Diencephalon (tissue), 1 donor: ENCODE results near the gene SLC25A2. TPM values are rescaled to one million over a fixed set of nuclear protein-coding genes. Genes with fewer than 3 reads are reported as not detected.

Experiments used
- total RNA-seq: library from RNA; depleted of rRNA; stranded (reverse); fragments of >200 nt; gene quantifications from one replicate; pipeline ENCODE4 v1.2.3, GENCODE V29; 2014

The SLC25A2 gene
- 0.23 TPM for total RNA-seq

GRCh38 chr5:141303756-141304155 is at the start of gene SLC25A2:
TSS of gene SLC25A2 (minus strand) at chr5:141304049. CDS start at chr5:141303865, 184 bp downstream.

GRCh38 chr5:141349917-141350619 is 46.2 kb upstream of the SLC25A2 start, which contains the start of gene PCDHGB1:
TSS of gene PCDHGB1 (plus strand) at chr5:141350099. CDS start at chr5:141350261, 162 bp downstream.

GRCh38 chr5:141343242-141343952 is 39.5 kb upstream of the SLC25A2 start, which contains the start of gene PCDHGA3:
TSS of gene PCDHGA3 (plus strand) at chr5:141343829. CDS start at chr5:141344034, 205 bp downstream.

GRCh38 chr5:141338538-141339306 is 34.9 kb upstream of the SLC25A2 start, which contains the start of gene PCDHGA2:
TSS of gene PCDHGA2 (plus strand) at chr5:141338760.

GRCh38 chr5:141330299-141331080 is 26.6 kb upstream of the SLC25A2 start, which contains the start of gene PCDHGA1:
TSS of gene PCDHGA1 (plus strand) at chr5:141330514.

GRCh38 chr5:141320225-141321169 is 16.6 kb upstream of the SLC25A2 start, which contains the start of gene TAF7:
TSS of gene TAF7 (minus strand) at chr5:141320784. CDS start at chr5:141320044, 740 bp downstream.

Other genes starting within 250 kb of the SLC25A2 start
- gene PCDHB2, start 209.4 kb downstream of the SLC25A2 start, total RNA-seq, result 12.7 TPM
- 13.6 TPM for gene PCDHB3, start 203.6 kb downstream of the SLC25A2 start, total RNA-seq
- gene PCDHB4, start 182.2 kb downstream of the SLC25A2 start, total RNA-seq, result 5.3 TPM
- gene PCDHB5, start 168.8 kb downstream of the SLC25A2 start, total RNA-seq, result 11.1 TPM
- 4.2 TPM for gene PCDHB6, start 154.0 kb downstream of the SLC25A2 start, total RNA-seq
- gene PCDHB7, start 131.4 kb downstream of the SLC25A2 start, total RNA-seq, result 8.5 TPM
- 8.1 TPM for gene PCDHB8, start 126.3 kb downstream of the SLC25A2 start, total RNA-seq
- 5.8 TPM for gene PCDHB16, start 121.7 kb downstream of the SLC25A2 start, total RNA-seq
- 9.2 TPM for gene PCDHB9, start 116.9 kb downstream of the SLC25A2 start, total RNA-seq
- gene PCDHB10, start 111.7 kb downstream of the SLC25A2 start, total RNA-seq, result 22.4 TPM
- gene PCDHB11, start 104.4 kb downstream of the SLC25A2 start, total RNA-seq, result 14.8 TPM
- gene PCDHB12, start 95.3 kb downstream of the SLC25A2 start, total RNA-seq, result 15.5 TPM
- 10.8 TPM for gene PCDHB13, start 90.1 kb downstream of the SLC25A2 start, total RNA-seq
- gene PCDHB14, start 80.7 kb downstream of the SLC25A2 start, total RNA-seq, result 12.7 TPM
- gene PCDHB15, start 58.7 kb downstream of the SLC25A2 start, total RNA-seq, result 22.6 TPM
- gene TAF7, start 16.7 kb upstream of the SLC25A2 start, total RNA-seq, result 103 TPM
- gene PCDHGA1, start 26.5 kb upstream of the SLC25A2 start, total RNA-seq, result 4.2 TPM
- gene PCDHGA2, start 34.7 kb upstream of the SLC25A2 start, total RNA-seq, result 8.5 TPM
- 7.2 TPM for gene PCDHGA3, start 39.8 kb upstream of the SLC25A2 start, total RNA-seq
- gene PCDHGB1, start 46.0 kb upstream of the SLC25A2 start, total RNA-seq, result 10.4 TPM
- 12.5 TPM for gene PCDHGA4, start 51.0 kb upstream of the SLC25A2 start, total RNA-seq
- gene PCDHGB2, start 55.9 kb upstream of the SLC25A2 start, total RNA-seq, result 7.6 TPM
- gene PCDHGA5, start 60.1 kb upstream of the SLC25A2 start, total RNA-seq, result 7.2 TPM
- 9.2 TPM for gene PCDHGB3, start 66.2 kb upstream of the SLC25A2 start, total RNA-seq
- 11.3 TPM for gene PCDHGA6, start 69.8 kb upstream of the SLC25A2 start, total RNA-seq
- 7.6 TPM for gene PCDHGA7, start 78.7 kb upstream of the SLC25A2 start, total RNA-seq
- gene PCDHGB4, start 83.6 kb upstream of the SLC25A2 start, total RNA-seq, result 14.8 TPM
- gene PCDHGA8, start 88.6 kb upstream of the SLC25A2 start, total RNA-seq, result 6.9 TPM
- 24.0 TPM for gene PCDHGB5, start 93.9 kb upstream of the SLC25A2 start, total RNA-seq
- gene PCDHGA9, start 98.7 kb upstream of the SLC25A2 start, total RNA-seq, result 14.3 TPM
- gene PCDHGB6, start 104.0 kb upstream of the SLC25A2 start, total RNA-seq, result 17.8 TPM
- 15.2 TPM for gene PCDHGA10, start 108.9 kb upstream of the SLC25A2 start, total RNA-seq
- 18.2 TPM for gene PCDHGB7, start 113.6 kb upstream of the SLC25A2 start, total RNA-seq
- gene PCDHGA11, start 117.0 kb upstream of the SLC25A2 start, total RNA-seq, result 18.9 TPM
- gene PCDHGA12, start 126.5 kb upstream of the SLC25A2 start, total RNA-seq, result 7.4 TPM
- 69.0 TPM for gene PCDHGC3, start 171.9 kb upstream of the SLC25A2 start, total RNA-seq
- gene PCDHGC4, start 181.0 kb upstream of the SLC25A2 start, total RNA-seq, result 91.6 TPM
- gene PCDHGC5, start 185.0 kb upstream of the SLC25A2 start, total RNA-seq, result 9.5 TPM